ENCODE data around the gene PAK5.

PAK5 gene

DNA sequence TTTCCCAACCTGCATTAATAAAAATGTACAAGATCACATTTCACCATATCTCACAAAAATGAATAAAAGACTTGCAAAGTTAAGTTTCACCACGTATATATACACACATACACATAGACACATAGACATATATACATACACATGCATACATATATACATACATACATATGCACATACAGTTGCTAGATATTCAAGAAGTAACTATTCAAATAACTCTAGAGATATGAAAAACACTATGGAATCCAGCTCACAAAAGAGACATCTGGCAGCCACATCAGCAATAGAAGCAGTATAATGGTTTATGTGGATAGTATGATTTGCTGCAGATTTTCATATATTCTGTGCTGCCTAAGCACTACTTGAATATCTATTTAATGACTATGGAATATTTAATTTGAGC lies 28.1 kb downstream of the PAK5 start:
- no peak overlapping the region for H3K4me3 ChIP-seq
- no peaks in the 10 kb centered on the region for H3K4me1 ChIP-seq
- intact Hi-C loops (cut with DNase I; ENCODE audit: low total_unique reads): no loop called here
- TF ChIP-seq, protein P1, sequence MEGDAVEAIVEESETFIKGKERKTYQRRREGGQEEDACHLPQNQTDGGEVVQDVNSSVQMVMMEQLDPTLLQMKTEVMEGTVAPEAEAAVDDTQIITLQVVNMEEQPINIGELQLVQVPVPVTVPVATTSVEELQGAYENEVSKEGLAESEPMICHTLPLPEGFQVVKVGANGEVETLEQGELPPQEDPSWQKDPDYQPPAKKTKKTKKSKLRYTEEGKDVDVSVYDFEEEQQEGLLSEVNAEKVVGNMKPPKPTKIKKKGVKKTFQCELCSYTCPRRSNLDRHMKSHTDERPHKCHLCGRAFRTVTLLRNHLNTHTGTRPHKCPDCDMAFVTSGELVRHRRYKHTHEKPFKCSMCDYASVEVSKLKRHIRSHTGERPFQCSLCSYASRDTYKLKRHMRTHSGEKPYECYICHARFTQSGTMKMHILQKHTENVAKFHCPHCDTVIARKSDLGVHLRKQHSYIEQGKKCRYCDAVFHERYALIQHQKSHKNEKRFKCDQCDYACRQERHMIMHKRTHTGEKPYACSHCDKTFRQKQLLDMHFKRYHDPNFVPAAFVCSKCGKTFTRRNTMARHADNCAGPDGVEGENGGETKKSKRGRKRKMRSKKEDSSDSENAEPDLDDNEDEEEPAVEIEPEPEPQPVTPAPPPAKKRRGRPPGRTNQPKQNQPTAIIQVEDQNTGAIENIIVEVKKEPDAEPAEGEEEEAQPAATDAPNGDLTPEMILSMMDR (IDR thresholded peaks at IDR 0.05): no peak
- no peaks in the 10 kb centered on the region for H3K9me3 ChIP-seq
- DNase-seq: no peak
- H3K27ac ChIP-seq: no peak overlapping the region
- H3K36me3 ChIP-seq: no peaks in the 10 kb centered on the region
- H3K27me3 ChIP-seq: no peaks in the 10 kb centered on the region

DNA sequence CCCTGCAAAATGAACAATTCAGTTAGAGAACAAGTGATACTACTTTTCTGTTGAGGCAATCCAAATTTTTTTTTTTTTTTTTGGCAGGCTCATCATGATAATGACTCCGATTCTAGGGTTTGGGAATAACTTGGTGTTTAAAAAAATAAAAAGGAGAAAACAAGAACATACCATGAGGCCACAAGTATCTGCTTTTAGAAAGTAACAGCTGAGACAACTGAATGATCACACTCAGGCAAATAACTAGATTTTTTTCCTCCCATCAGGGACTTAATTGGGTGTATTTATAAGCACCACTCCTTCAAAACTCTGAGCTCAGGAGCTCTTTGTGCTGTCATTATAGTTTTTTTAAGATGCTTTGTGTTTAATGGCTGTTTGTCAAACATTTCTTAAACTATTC lies 29.6 kb downstream of the PAK5 start:
- TF ChIP-seq, protein P1 (IDR thresholded peaks at IDR 0.05): no peak
- DNase-seq: no peak
- intact Hi-C loops (cut with DNase I; ENCODE audit: low total_unique reads): no loop called here

GRCh38 chr20:9808166-9808565 lies 30.7 kb downstream of the PAK5 start:
- no peak for DNase-seq
- intact Hi-C loops (cut with DNase I; ENCODE audit: low total_unique reads): no loop called here
- Histone ChIP-seq H3K4me1 (no peaks in the 10 kb centered on the region), H3K27ac (no peak overlapping the region), H3K27me3 (no peaks in the 10 kb centered on the region), H3K9me3 (no peaks in the 10 kb centered on the region), H3K4me3 (no peak overlapping the region), H3K36me3 (no peaks in the 10 kb centered on the region)
- TF ChIP-seq, protein P1 (IDR thresholded peaks at IDR 0.05): no peak

More for the DNA sequence above, 29.6 kb downstream of the PAK5 start:
- Histone ChIP-seq H3K36me3 (no peaks in the 10 kb centered on the region), H3K4me1 (no peaks in the 10 kb centered on the region), H3K9me3 (no peaks in the 10 kb centered on the region), H3K4me3 (no peak overlapping the region), H3K27ac (no peak overlapping the region), H3K27me3 (no peaks in the 10 kb centered on the region)

- Histone ChIP-seq H3K36me3 (no peaks in the 10 kb centered on the region), H3K9me3 (no peaks in the 10 kb centered on the region), H3K4me3 (no peak overlapping the region), H3K27me3 (no peaks in the 10 kb centered on the region), H3K27ac (no peak overlapping the region), H3K4me1 (no peaks in the 10 kb centered on the region)
- intact Hi-C loops (cut with DNase I; ENCODE audit: low total_unique reads): no loop called here
- TF ChIP-seq, protein P1 (IDR thresholded peaks at IDR 0.05): no peak
- DNase-seq: no peak
Observed at GRCh38 chr20:9807136-9807535, 31.7 kb downstream of the PAK5 start.

- Histone ChIP-seq H3K27ac (no peak overlapping the region), H3K4me3 (no peak overlapping the region), H3K9me3 (no peaks in the 10 kb centered on the region), H3K27me3 (no peaks in the 10 kb centered on the region), H3K36me3 (no peaks in the 10 kb centered on the region), H3K4me1 (no peaks in the 10 kb centered on the region)
- TF ChIP-seq, protein P1 (IDR thresholded peaks at IDR 0.05): no peak
- no peak for DNase-seq
- intact Hi-C loops (cut with DNase I; ENCODE audit: low total_unique reads): no loop called here
Observed at GRCh38 chr20:9800421-9800820, 38.5 kb downstream of the PAK5 start.

DNA sequence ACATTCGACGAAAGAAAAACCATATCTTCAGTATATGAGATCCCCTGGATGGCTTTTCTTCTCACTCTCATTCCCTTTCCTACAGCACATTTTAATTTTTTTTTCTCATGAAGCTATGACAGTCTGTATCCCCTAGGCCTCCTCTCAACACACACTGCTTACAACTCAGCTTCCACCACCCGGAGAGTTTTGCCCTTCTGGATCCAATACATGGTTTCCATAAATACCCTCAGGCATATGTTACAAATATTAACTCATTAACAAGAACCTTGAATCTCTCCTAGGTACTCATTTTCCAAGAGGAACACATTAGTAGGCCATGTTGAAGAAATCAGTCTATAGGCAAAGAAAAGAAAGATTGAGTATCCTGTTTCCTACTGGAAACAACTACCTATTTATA lies 44.0 kb downstream of the PAK5 start:
- intact Hi-C loops (cut with DNase I; ENCODE audit: low total_unique reads): no loop called here
- Histone ChIP-seq H3K36me3 (no peaks in the 10 kb centered on the region), H3K9me3 (no peaks in the 10 kb centered on the region), H3K27me3 (no peaks in the 10 kb centered on the region), H3K4me1 (no peaks in the 10 kb centered on the region), H3K4me3 (no peak overlapping the region), H3K27ac (no peak overlapping the region)
- no peak for DNase-seq
- TF ChIP-seq, protein P1 (IDR thresholded peaks at IDR 0.05): no peak

All from tibial artery (tissue), 4 donors.